Activated naive CD4-positive, alpha-beta T cell treated with anti-CD3 and anti-CD28 coated beads for 36 hours (primary cell): ENCODE results near the gene POLDIP3. TPM values are rescaled to one million over a fixed set of nuclear protein-coding genes. Genes with fewer than 3 reads are reported as not detected.
A peak's percentile ranks its signal among the peaks of the same experiment; 100 is the strongest.

ENCODE experiments used
- CTCF ChIA-PET: fragments of 350-600 bp; sonication (Branson Sonifier 250); formaldehyde crosslinking; loops from one replicate; lab custom pipeline; 2021; ENCODE audit warnings: antibody characterized with exemption; lab: Charles Lee
- DNase-seq: peaks from one replicate; pipeline ENCODE4 v3.0.0-alpha.2; 2020
- H3K27ac Mint-ChIP-seq: one replicate; pipeline ENCODE4 v1.8.0; 2021; ENCODE audit warnings: mild to moderate bottlenecking, mixed read lengths
- H3K27me3 Mint-ChIP-seq: one replicate; pipeline ENCODE4 v1.8.0; 2021; ENCODE audit warnings: low read depth, mixed read lengths
- H3K36me3 Mint-ChIP-seq: one replicate; pipeline ENCODE4 v1.8.0; 2021; ENCODE audit warnings: low read depth, mixed read lengths
- H3K4me1 Mint-ChIP-seq: one replicate; pipeline ENCODE4 v1.8.0; 2021; ENCODE audit warnings: low read depth, mixed read lengths
- H3K4me3 Mint-ChIP-seq: one replicate; pipeline ENCODE4 v1.8.0; 2021; ENCODE audit warnings: mild to moderate bottlenecking, moderate library complexity, mixed read lengths
- H3K9me3 Mint-ChIP-seq: one replicate; pipeline ENCODE4 v1.8.0; 2021; ENCODE audit warnings: mixed read lengths
- intact Hi-C: fragments of 100-400 bp; cut with micrococcal nuclease; formaldehyde crosslinking; loops from one replicate; pipeline ENCODE4 v1.15.1; 2023
- total RNA-seq, 2 experiments: library from RNA; stranded (reverse); gene quantifications; one replicate each; pipeline ENCODE4 v1.2.3, GENCODE V29; 2021

Gene POLDIP3
- 10 to 100 TPM; 83.7 to 93.8 TPM for total RNA-seq

- Mint-ChIP-seq H3K36me3 (peaks cover 23% of the 10 kb centered on the region), H3K9me3 (no peaks in the 10 kb centered on the region), H3K27me3 (no peaks in the 10 kb centered on the region), H3K4me3 (peak within 1 kb of the TSS; percentile 91), H3K27ac (peak within 1 kb of the TSS; percentile 100), H3K4me1 (peaks cover 50% of the 10 kb centered on the region)
- peak; percentile 99 for DNase-seq
- CTCF ChIA-PET, result interaction anchor here (0.6 kb wide), 1 partner anchor 32 kb away, joined by 4 read pairs; no protein-coding TSS in a partner anchor
- intact Hi-C loops, result loop anchor here (1.0 to 2.0 kb wide), 6 partner anchors 32 to 572 kb away; partner anchors contain the start of genes CYB5R3, SMDT1, TTLL1 and TTLL12
These were observed at the start of gene POLDIP3 for GRCh38 chr22:42614312-42615091. TSS of gene POLDIP3 (minus strand) at chr22:42614883. CDS start at chr22:42614857, 26 bp downstream.

GRCh38 chr22:42661985-42662831, 47.5 kb upstream of the POLDIP3 start:
- intact Hi-C loops, result loop anchor here (2.0 to 5.0 kb wide), 4 partner anchors 119 to 430 kb away; partner anchors contain the start of gene ARFGAP3

GRCh38 chr22:42656578-42656977, 41.9 kb upstream of the POLDIP3 start:
- Mint-ChIP-seq H3K27ac (no peak overlapping the region), H3K9me3 (no peaks in the 10 kb centered on the region), H3K27me3 (no peaks in the 10 kb centered on the region), H3K36me3 (no peaks in the 10 kb centered on the region), H3K4me3 (no peak overlapping the region), H3K4me1 (peaks cover under 1% of the 10 kb centered on the region)
- no peak for DNase-seq
- intact Hi-C loops, result no loop called here
- CTCF ChIA-PET, result interaction anchor here (1.3 kb wide), 1 partner anchor 434 kb away, joined by 3 read pairs; no protein-coding TSS in a partner anchor

More at GRCh38 chr22:42661985-42662831, 47.5 kb upstream of the POLDIP3 start:
- H3K4me1 Mint-ChIP-seq, result peaks cover 2% of the 10 kb centered on the region
- H3K36me3 Mint-ChIP-seq, result no peaks in the 10 kb centered on the region
- no peaks in the 10 kb centered on the region for H3K9me3 Mint-ChIP-seq
- DNase-seq, result peak; percentile 86
- H3K27me3 Mint-ChIP-seq, result no peaks in the 10 kb centered on the region
- H3K27ac Mint-ChIP-seq, result no peak overlapping the region
- peak overlapping the region; percentile 62 for H3K4me3 Mint-ChIP-seq
- CTCF ChIA-PET, result interaction anchor here (1.4 to 1.6 kb wide), 2 partner anchors 22 to 119 kb away, joined by 3 to 5 read pairs; no protein-coding TSS in a partner anchor

- intact Hi-C loops, result no loop called here
- CTCF ChIA-PET, result interaction anchor here (0.9 to 1.3 kb wide), 2 partner anchors 10 to 434 kb away, joined by 3 read pairs; no protein-coding TSS in a partner anchor
- no peaks in the 10 kb centered on the region for H3K9me3 Mint-ChIP-seq
These were observed 41.0 kb upstream of the POLDIP3 start for GRCh38 chr22:42655693-42656092.

GRCh38 chr22:42654436-42655073, 39.9 kb upstream of the POLDIP3 start:
- Mint-ChIP-seq H3K4me3 (no peak overlapping the region), H3K27me3 (no peaks in the 10 kb centered on the region), H3K4me1 (no peaks in the 10 kb centered on the region), H3K36me3 (no peaks in the 10 kb centered on the region), H3K9me3 (no peaks in the 10 kb centered on the region), H3K27ac (no peak overlapping the region)
- intact Hi-C loops, result no loop called here
- no peak for DNase-seq
- CTCF ChIA-PET, result interaction anchor here (0.6 kb wide), 2 partner anchors 31 to 379 kb away, joined by 3 to 5 read pairs; no protein-coding TSS in a partner anchor

More at GRCh38 chr22:42655693-42656092, 41.0 kb upstream of the POLDIP3 start:
- H3K27ac Mint-ChIP-seq, result no peak overlapping the region
- H3K4me1 Mint-ChIP-seq, result no peaks in the 10 kb centered on the region
- no peaks in the 10 kb centered on the region for H3K36me3 Mint-ChIP-seq
- no peaks in the 10 kb centered on the region for H3K27me3 Mint-ChIP-seq
- H3K4me3 Mint-ChIP-seq, result no peak overlapping the region
- no peak for DNase-seq

GRCh38 chr22:42653999-42654398, 39.3 kb upstream of the POLDIP3 start:
- CTCF ChIA-PET, result interaction anchor here (1.4 kb wide), 1 partner anchor 9 kb away, joined by 5 read pairs; no protein-coding TSS in a partner anchor
- DNase-seq, result no peak
- intact Hi-C loops, result no loop called here
- Mint-ChIP-seq H3K36me3 (no peaks in the 10 kb centered on the region), H3K27me3 (no peaks in the 10 kb centered on the region), H3K9me3 (no peaks in the 10 kb centered on the region), H3K4me1 (no peaks in the 10 kb centered on the region), H3K27ac (no peak overlapping the region), H3K4me3 (no peak overlapping the region)

- no peak for DNase-seq
- peak overlapping the region; percentile 7 for H3K4me3 Mint-ChIP-seq
- peaks cover 18% of the 10 kb centered on the region for H3K4me1 Mint-ChIP-seq
- no peaks in the 10 kb centered on the region for H3K27me3 Mint-ChIP-seq
- H3K27ac Mint-ChIP-seq, result no peak overlapping the region
- intact Hi-C loops, result no loop called here
- H3K36me3 Mint-ChIP-seq, result no peaks in the 10 kb centered on the region
- no peaks in the 10 kb centered on the region for H3K9me3 Mint-ChIP-seq
- CTCF ChIA-PET, result interaction anchor here (0.7 kb wide), 1 partner anchor 40 kb away, joined by 4 read pairs; no protein-coding TSS in a partner anchor
These were observed 36.5 kb upstream of the POLDIP3 start for GRCh38 chr22:42651134-42651533.

- Mint-ChIP-seq H3K4me1 (peaks cover 28% of the 10 kb centered on the region), H3K4me3 (peak within 1 kb of the TSS; percentile 93), H3K9me3 (no peaks in the 10 kb centered on the region), H3K27me3 (no peaks in the 10 kb centered on the region), H3K36me3 (no peaks in the 10 kb centered on the region), H3K27ac (peak within 1 kb of the TSS; percentile 78)
- CTCF ChIA-PET, result interaction anchor here (0.6 to 0.8 kb wide), 4 partner anchors 12 to 1561 kb away, joined by 3 to 5 read pairs (median 4); no protein-coding TSS in a partner anchor
- intact Hi-C loops, result loop anchor here (1.0 kb wide), 1 partner anchor 34 kb away; no protein-coding TSS in a partner anchor
- peak; percentile 87 for DNase-seq
These were observed 34.8 kb upstream of the POLDIP3 start, which contains the start of gene CYB5R3 for GRCh38 chr22:42649246-42650099. TSS of gene CYB5R3 (minus strand) at chr22:42649392. CDS start at chr22:42649315, 77 bp downstream.

- intact Hi-C loops, result loop anchor here (1.0 kb wide), 1 partner anchor 33 kb away; no protein-coding TSS in a partner anchor
- CTCF ChIA-PET, result no interaction called here
- H3K27ac Mint-ChIP-seq, result peak overlapping the region; percentile 78
These were observed 33.9 kb upstream of the POLDIP3 start for GRCh38 chr22:42648368-42649245.

GRCh38 chr22:42648017-42648367, 33.3 kb upstream of the POLDIP3 start:
- Mint-ChIP-seq H3K36me3 (no peaks in the 10 kb centered on the region), H3K27me3 (no peaks in the 10 kb centered on the region), H3K4me1 (peaks cover 31% of the 10 kb centered on the region), H3K27ac (no peak overlapping the region), H3K4me3 (peak overlapping the region; percentile 93), H3K9me3 (no peaks in the 10 kb centered on the region)
- CTCF ChIA-PET, result no interaction called here
- no peak for DNase-seq
- intact Hi-C loops, result no loop called here

More at GRCh38 chr22:42648368-42649245, 33.9 kb upstream of the POLDIP3 start:
- no peaks in the 10 kb centered on the region for H3K27me3 Mint-ChIP-seq
- DNase-seq, result peak; percentile 40
- H3K36me3 Mint-ChIP-seq, result no peaks in the 10 kb centered on the region
- peaks cover 31% of the 10 kb centered on the region for H3K4me1 Mint-ChIP-seq
- peak overlapping the region; percentile 93 for H3K4me3 Mint-ChIP-seq
- H3K9me3 Mint-ChIP-seq, result no peaks in the 10 kb centered on the region
